C1 segment of cervical spinal cord (tissue), 14 donors: ENCODE results near the gene MYO5A.
"Not testable (repeated sequence)": the region's sequence is repeated elsewhere in the genome, so short reads cannot be mapped to it uniquely, and the experiment has no call there.

Experiments
- DNase-seq, 14 donors: peaks; one replicate each; lab custom pipeline; 2025; lab: John Stamatoyannopoulos, UW

The MYO5A gene

DNA sequence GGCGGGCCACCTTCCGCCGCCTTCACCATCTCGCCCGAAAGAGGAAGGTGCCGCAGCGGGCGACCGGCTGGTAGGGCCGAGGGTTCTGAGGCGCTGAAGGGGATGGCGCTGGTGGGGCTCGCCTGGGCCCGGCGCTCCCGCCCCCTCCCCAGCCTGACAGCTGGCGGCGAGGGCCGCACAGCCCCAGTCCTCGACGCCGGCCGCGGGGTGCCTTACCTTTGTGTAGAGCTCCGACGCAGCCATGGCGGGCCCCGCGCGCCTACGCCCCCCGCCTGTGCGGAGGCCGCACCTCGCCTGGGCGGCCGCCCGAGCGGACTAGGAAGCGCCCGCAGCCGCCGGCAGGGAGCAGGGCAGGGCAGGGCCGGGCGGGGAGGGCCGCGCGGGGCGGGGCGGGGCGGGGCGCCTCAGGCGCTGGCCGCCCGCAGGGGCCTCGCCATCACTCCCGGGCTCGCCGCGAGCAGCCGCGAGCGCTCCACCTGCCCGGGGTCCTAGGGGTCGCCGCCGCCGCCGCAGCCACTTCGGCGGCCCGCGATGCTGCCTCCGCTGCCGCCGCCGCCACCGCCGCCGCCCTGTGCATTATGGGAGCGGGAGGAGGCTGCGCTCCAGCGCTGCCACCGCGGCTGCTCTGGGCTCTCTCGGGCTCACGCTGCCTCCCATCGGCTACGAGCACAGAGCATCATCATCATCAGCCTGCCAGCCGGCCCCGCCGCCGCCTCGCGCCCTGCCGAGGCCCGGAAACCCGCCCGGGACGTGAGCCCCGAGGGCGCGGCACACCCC, at the start of gene MYO5A:
MYO5A (minus strand) TSS at position 317 of the 777 bp plus-strand sequence; CDS start at position 243, 74 bp downstream.
- DNase-seq, result peak in 13 of 14 donors; percentile 31 to 89 (median 76)

DNA sequence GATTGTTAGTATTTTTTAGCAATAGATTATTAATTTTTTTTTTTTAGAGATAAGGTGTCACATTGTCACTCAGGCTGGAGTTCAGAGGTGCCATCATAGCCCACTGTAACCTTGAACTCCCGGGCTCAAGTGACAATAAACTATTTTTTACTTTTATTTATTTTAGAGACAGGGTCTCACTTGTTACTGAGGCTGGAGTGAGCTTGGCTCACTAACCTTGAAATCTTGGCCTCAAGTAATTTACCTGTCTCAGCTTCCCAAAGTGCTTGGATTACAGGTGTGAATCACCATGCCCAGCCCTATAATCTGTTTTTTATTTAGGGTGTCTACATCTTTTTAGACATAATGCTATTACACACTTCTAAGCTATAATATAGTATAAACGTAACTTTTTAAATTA, 48.0 kb upstream of the MYO5A start:
- DNase-seq, result no peak

- not testable (repeated sequence) for DNase-seq
Observed at GRCh38 chr15:52575573-52575972, 46.9 kb upstream of the MYO5A start.

- no peak for DNase-seq
Observed at GRCh38 chr15:52575072-52575471, 46.4 kb upstream of the MYO5A start.

DNA sequence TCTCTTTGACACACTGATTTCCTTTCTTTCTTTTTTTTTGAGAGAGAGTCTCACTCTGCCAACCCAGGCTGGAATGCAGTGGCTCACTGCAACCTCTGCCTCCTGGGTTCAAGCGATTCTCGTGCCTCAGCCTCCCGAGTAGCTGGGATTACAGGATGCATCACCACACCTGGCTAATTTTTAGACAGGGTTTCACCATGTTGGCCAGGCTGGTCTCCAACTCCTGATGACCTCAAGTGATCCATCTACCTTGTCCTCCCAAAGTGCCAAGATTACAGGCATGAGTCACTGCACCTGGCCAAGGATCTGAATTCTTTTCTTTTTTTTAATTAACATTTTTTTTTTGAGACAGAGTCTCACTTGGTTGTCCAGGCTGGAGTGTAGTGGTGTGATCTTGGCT, 45.9 kb upstream of the MYO5A start:
- DNase-seq, result not testable (repeated sequence)

DNA sequence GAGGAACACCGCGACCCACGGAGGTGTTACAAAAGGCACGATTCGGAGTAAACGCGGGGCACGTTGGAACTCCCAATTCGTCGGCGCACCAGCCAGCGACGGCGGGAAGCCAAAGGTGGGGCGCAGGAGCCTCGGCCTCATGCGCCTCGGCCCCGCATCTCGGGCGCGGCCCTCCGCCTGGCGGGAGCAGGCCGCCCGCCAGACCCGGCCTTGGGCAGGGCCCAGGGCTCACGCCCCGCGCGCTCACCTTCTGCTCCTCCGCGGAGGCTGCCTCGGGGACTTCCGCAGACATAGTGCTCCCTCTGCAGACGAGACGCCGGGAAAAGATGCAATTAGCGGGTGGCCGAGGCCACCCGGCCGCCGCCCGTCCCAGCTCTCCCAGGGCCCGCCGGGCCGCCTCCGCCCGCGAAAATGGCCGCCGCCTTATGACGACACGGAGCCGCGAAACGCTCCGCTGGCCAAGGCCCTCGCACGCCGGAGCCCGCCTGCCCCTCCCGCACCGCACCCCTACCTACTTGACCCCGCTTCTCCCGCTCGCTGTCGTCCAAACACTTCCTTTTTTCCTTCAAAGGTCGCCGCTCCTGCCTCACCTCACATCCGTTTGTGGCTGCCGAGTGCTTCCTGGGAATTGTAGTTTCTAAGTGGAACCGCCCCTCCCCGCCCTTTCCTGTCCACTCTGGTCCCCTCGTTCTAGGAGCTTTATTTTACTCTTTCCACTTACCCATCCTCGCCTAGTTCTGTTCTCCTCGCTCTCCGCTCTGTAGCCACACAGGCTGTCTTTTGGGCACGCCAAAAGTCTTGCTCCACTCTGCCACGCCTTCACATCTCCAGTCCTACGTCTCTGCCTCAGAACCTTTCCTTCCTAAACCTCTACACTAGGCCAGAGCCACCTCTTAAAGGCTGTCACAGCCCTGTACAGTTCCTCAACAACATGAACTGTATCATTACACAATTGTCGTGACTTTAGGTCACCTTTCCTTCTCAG, 40.2 kb upstream of the MYO5A start, which contains the start of gene ARPP19:
ARPP19 (minus strand) TSS at position 430 of the 985 bp plus-strand sequence; CDS start at position 292, 138 bp downstream.
- peak; percentile 32 to 96 (median 82) for DNase-seq

DNA sequence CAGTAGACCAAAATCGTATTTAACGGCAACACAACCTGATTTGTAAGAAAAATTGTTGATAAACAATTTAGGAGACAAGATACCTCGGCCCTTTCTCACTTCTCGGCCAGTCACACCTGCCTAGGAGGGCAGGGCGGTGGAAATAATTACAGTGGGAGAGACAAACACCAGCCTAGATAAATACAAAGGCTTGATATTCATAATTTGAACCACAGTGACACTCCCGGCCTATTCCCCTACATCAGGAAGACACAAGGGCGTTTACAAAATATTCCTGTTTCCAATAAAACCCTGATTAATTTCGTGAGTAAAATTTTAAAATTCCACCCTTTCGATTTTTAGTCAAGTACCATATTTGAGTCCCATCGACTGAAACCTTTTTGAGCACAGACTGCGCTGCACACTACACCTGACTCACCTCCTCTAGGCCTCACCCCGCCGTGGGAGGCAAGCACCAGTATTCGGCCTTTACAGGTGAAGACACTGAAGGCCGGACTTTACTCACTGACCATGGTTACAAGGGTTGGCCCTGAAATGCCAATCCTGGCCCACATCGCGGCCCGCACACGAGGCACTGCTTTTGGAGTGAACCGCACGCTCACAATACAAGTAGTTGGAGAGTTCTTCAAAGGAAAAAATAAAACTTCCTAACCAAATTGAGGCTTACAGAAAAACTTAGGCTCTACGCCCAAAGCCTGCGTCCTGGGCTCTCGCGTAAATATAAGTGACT, 39.4 kb upstream of the MYO5A start:
- DNase-seq, result peak in 6 of 14 donors; percentile 13 to 57 (median 43)

GRCh38 chr15:52566889-52567288, 38.2 kb upstream of the MYO5A start:
- peak in 1 of 14 donors; percentile 1 for DNase-seq

DNA sequence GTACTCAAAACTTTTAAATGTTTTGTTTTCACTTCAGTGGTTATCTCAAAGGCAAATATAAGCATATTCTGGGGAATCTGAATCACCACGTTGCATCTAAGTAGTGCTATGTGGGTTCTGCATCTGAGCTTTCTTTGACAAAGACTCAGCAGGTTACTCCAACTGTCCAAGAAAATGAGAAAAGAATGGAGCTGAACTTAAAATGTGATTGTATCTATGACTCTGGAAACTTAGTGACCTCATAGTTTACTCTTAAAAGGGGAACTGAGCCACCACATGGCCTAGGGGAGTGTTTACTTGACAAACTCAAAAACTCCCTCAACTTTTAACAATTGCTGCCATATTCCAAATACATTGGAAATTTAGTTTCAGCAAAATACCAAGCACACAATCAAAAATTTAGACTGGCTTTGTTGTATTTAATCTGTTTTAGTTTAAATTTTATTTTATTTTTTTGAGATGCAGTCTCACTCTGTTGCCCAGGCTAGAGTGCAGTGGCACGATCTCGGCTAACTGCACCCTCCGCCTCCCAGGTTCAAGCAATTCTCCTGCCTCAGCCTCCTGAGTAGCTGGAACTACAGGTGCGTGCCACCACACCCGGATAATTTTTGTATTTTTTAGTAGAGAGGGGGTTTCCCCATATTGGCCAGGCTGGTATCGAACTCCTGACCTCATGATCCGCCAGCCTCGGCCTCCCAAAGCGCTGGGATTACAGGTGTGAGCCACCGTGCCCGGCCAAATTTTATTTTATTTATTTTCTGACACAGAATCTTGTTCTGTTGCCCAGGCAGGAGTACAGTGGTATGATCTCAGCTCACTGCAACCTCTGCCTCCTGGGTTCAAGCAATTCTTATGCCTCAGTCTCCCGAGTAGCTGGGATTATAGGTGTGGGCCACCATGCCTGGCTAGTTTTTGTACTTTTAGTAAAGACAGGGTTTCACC, 37.0 kb upstream of the MYO5A start:
- not testable (repeated sequence) for DNase-seq

DNA sequence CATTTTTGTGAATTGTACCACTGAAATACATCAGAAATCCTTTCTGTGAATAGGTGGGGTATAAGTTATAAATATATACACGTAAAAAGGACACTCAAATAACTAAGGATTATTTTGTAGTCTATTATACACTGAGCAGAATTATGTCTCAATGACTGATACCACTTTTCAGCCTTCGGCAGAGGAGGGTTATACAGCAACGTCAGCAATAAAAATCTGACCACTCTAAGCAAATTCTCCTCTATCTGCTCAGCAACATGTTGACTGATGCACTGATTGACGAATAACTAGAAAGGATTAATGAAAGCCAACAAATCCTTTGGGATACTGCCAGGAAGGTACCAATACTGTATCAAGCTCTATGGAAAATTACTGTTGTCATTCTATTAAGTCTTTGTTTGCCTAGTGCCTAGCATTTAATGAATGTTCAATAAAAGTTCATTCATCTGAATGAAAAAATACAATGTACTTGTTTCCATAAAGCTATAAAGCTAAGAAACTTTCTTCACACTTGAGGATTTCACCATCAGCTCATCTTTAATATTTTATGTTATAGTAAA, 34.9 kb upstream of the MYO5A start:
- no peak for DNase-seq

DNA sequence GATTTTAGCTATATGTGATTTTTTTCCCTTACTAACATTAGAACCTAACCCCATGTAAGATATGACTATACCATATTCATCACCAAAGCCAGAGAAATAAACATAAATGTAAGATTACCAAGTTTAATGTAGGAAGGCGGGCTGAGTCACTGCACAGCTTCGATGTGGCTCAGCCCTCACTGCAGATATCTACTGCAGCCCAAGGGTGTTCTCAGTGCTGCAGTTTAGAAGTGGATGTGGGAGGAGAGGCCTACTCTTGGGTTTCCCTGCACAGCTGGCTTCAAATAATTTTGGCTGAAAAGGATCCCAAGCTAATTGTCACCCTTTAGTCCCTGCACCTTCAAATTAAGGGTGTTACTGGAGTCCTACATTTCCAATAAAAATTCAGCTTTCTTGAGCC, 30.9 kb upstream of the MYO5A start:
- no peak for DNase-seq

DNA sequence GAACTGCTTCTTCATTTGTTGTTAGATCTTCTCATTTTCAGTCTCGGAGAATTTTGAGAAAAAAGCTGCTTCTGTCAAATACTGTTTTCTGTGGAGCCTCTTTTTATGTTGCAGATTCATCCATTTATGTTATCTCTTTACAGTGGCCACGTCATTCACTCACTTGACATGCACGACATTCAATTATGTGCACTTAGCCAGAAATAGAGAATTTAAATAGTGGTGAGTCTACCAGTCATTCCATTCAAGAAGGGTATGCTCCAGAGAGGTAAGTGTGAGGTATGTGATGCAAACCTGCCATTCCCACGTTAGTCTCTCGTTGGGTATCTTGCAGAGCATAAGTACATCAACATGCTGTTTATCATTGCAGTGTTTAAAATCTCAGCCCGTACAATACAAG, 30.3 kb upstream of the MYO5A start:
- DNase-seq, result no peak

GRCh38 chr15:52558196-52558595, 29.5 kb upstream of the MYO5A start:
- DNase-seq, result no peak

GRCh38 chr15:52557274-52557641, 28.6 kb upstream of the MYO5A start:
- no peak for DNase-seq

- no peak for DNase-seq
Observed at GRCh38 chr15:52556524-52557273, 28.0 kb upstream of the MYO5A start.

DNA sequence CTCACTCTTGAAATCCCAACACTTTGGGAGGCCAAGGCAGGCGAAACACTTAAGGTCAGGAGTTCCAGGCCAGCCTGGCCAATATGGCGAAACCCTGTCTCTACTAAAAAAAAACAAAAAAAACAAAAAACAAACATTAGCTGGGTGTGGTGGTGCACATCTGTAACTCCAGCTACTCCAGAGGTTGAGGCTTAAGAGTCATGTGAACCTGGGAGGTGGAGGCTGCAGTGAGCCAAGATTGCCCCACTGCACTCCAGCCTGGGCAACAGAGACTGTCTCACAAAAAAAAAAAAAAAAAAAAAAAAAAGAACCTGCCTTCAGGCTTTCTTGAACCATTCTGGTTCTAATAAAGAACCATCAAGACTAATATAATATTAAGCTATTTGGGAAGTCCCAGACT, 23.6 kb upstream of the MYO5A start:
- no peak for DNase-seq

GRCh38 chr15:52551762-52552161, 23.1 kb upstream of the MYO5A start:
- DNase-seq, result no peak

GRCh38 chr15:52551186-52551585, 22.5 kb upstream of the MYO5A start:
- DNase-seq, result not testable (repeated sequence)

DNA sequence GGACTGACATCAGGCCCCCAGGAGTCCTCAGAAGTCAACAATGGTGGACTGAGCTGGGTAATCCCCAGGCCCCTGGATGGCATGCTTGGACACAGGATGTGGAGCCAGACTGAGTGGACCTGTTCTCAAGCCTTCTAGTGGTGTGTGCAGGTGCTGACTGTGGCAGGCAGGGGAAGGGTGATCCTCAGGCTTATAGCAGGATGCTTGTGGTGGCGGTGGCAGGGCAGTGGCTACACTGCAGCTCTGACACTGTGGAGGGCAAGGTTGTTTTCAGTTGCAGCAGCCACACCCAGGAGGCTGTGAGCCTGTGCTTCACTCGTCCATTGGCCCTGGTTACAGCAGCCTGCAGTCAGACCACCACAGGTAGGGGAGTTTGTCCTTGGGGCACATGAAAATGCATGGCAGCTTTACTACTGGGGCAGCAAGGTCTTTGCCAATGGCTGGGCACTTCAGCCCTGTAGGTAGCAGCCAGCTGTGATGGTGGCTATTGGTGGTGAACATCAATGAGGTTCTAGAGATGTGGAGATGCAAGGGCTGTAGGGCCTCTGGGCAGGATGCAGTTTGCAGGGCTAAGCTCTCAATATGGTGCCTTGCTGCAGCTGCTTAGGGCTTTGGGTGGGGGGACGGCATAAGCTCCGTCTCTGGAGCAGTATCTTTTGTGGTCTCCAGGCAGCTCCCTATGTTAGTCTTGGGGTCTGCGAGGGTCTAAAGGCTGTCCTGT, 17.5 kb upstream of the MYO5A start:
- no peak for DNase-seq
